Natural killer cell (primary cell): ENCODE results near the gene DUSP8. TPM values are rescaled to one million over a fixed set of nuclear protein-coding genes. Genes with fewer than 3 reads are reported as not detected.

Source experiments
- ATAC-seq, 3 donors: fragments of 150-1000 bp in 2 of 3; fragments of 200-7000 bp in 1 of 3; cut with Tn5 transposase; 1 replicate in 1 of 3; 2 replicates in 2 of 3; pipeline ENCODE4 v1.10.0; 2021; ENCODE audit warnings: mild to moderate bottlenecking in 2 of 3, moderate library complexity in 2 of 3
- DNase-seq, 2 donors: peaks; one replicate each; pipeline versions ENCODE4 v3.0.0 to v3.0.0-alpha.2; 2013 to 2021; ENCODE audit warnings: mixed read lengths in 1 of 2
- H3K27ac ChIP-seq: one replicate; pipeline ENCODE4 v1.5.1; 2013; ENCODE audit warnings: mild to moderate bottlenecking, low read length
- H3K27me3 ChIP-seq: one replicate; pipeline ENCODE4 v1.6.1; 2013; ENCODE audit warnings: low read length; ENCODE audit not compliant: control insufficient read depth, insufficient read depth
- H3K36me3 ChIP-seq: one replicate; pipeline ENCODE4 v1.6.1; 2013; ENCODE audit warnings: low read length; ENCODE audit not compliant: control insufficient read depth, insufficient read depth
- H3K4me1 ChIP-seq: one replicate; pipeline ENCODE4 v1.6.1; 2013; ENCODE audit warnings: low read length; ENCODE audit not compliant: control insufficient read depth, insufficient read depth
- H3K4me3 ChIP-seq: one replicate; pipeline ENCODE4 v1.5.1; 2013; ENCODE audit warnings: low read length
- H3K9me3 ChIP-seq: one replicate; pipeline ENCODE4 v1.6.1; 2013; ENCODE audit warnings: low read length; ENCODE audit not compliant: control insufficient read depth, insufficient read depth
- H3K27ac Mint-ChIP-seq, 2 donors: one replicate each; pipeline ENCODE4 v1.8.0; 2022; ENCODE audit warnings: mild to moderate bottlenecking in 2 of 2, mixed read lengths in 2 of 2, moderate library complexity in 1 of 2
- H3K27me3 Mint-ChIP-seq, 2 donors: one replicate each; pipeline ENCODE4 v1.8.0; 2022; ENCODE audit warnings: low read depth in 2 of 2, mixed read lengths in 2 of 2
- H3K36me3 Mint-ChIP-seq: one replicate; pipeline ENCODE4 v1.8.0; 2022; ENCODE audit warnings: mixed read lengths
- H3K4me1 Mint-ChIP-seq, 2 donors: one replicate each; pipeline ENCODE4 v1.8.0; 2022; ENCODE audit warnings: mixed read lengths in 2 of 2
- H3K4me3 Mint-ChIP-seq: one replicate; pipeline ENCODE4 v1.8.0; 2022; ENCODE audit warnings: mild to moderate bottlenecking, moderate library complexity, mixed read lengths
- H3K9me3 Mint-ChIP-seq, 2 donors: one replicate each; pipeline ENCODE4 v1.8.0; 2022; ENCODE audit warnings: mixed read lengths in 2 of 2
- CTCF ChIP-seq: fragments of 200-600 bp; IDR thresholded peaks from one replicate; pipeline ENCODE4 v1.8.0; 2022; ENCODE audit warnings: antibody characterized with exemption
- WGBS: methylation state at CpG from one replicate; pipeline ENCODE4 v1.1.7; 2013; ENCODE audit warnings: missing lambda C conversion rate; ENCODE audit not compliant: insufficient coverage; 5-methylcytosine and 5-hydroxymethylcytosine counted together
- intact Hi-C: fragments of 100-400 bp; cut with micrococcal nuclease; formaldehyde crosslinking; loops from one replicate; pipeline ENCODE4 v1.14.2; 2022
- total RNA-seq, 4 donors: library from RNA; stranded (reverse); fragments of 120-200 nt in 1 of 4; gene quantifications; one replicate each; pipeline versions ENCODE4 v1.2.3 to v1.2.4, GENCODE V29; 2013 to 2022

DUSP8 gene
- total RNA-seq, 3 donors from 2014 or later (not counting 1 experiment from before 2014, with no cell fraction given): 24.1 to 47.3 (median 38.4) TPM

- Histone ChIP-seq H3K4me1 (peaks cover 63% of the 10 kb centered on the region), H3K4me3 (no peak overlapping the region), H3K36me3 (no peaks in the 10 kb centered on the region), H3K9me3 (no peaks in the 10 kb centered on the region), H3K27me3 (peaks cover 9% of the 10 kb centered on the region), H3K27ac (no peak overlapping the region)
- no peak for ATAC-seq
- peaks cover 10 to 46% of the 10 kb centered on the region in 2 donors for H3K4me1 Mint-ChIP-seq
- intact Hi-C loops: loop anchor here (2.0 to 5.0 kb wide), 3 partner anchors 16 to 368 kb away; partner anchors contain the start of gene LSP1
- no peak for TF ChIP-seq CTCF
- H3K27me3 Mint-ChIP-seq: peaks cover 0 to 11% of the 10 kb centered on the region in 2 donors
- H3K27ac Mint-ChIP-seq: peak overlapping the region; percentile 70 to 89
- H3K36me3 Mint-ChIP-seq: no peaks in the 10 kb centered on the region
- DNase-seq: peak in 1 of 2 donors; percentile 20
- H3K4me3 Mint-ChIP-seq: peak overlapping the region; percentile 70
- 83% methylated on average over 8 of the region's 8 CpGs for WGBS
- no peaks in the 10 kb centered on the region for H3K9me3 Mint-ChIP-seq
Measured at GRCh38 chr11:1570531-1570895, 1.6 kb downstream of the DUSP8 start.

- Histone ChIP-seq H3K4me1 (peaks cover 63% of the 10 kb centered on the region), H3K27me3 (peaks cover 9% of the 10 kb centered on the region), H3K27ac (no peak overlapping the region), H3K36me3 (no peaks in the 10 kb centered on the region), H3K9me3 (no peaks in the 10 kb centered on the region), H3K4me3 (no peak overlapping the region)
- H3K27ac Mint-ChIP-seq: peak overlapping the region; percentile 70 to 89
- H3K27me3 Mint-ChIP-seq: peaks cover 0 to 12% of the 10 kb centered on the region in 2 donors
- H3K4me1 Mint-ChIP-seq: peaks cover 10 to 46% of the 10 kb centered on the region in 2 donors
- no peaks in the 10 kb centered on the region for H3K9me3 Mint-ChIP-seq
- no peak for TF ChIP-seq CTCF
- 90% methylated on average over 11 of the region's 11 CpGs for WGBS
- H3K36me3 Mint-ChIP-seq: no peaks in the 10 kb centered on the region
- ATAC-seq (no peak), DNase-seq (peak in 1 of 2 donors; percentile 17)
- peak overlapping the region; percentile 70 for H3K4me3 Mint-ChIP-seq
- intact Hi-C loops: loop anchor here (2.0 to 5.0 kb wide), 3 partner anchors 15 to 368 kb away; partner anchors contain the start of gene LSP1
Measured at GRCh38 chr11:1570001-1570453, 2.0 kb downstream of the DUSP8 start.

GRCh38 chr11:1569251-1569780, 2.8 kb downstream of the DUSP8 start:
- Histone ChIP-seq H3K27me3 (peaks cover 9% of the 10 kb centered on the region), H3K4me1 (peaks cover 62% of the 10 kb centered on the region), H3K4me3 (no peak overlapping the region), H3K36me3 (no peaks in the 10 kb centered on the region), H3K27ac (no peak overlapping the region), H3K9me3 (no peaks in the 10 kb centered on the region)
- H3K4me1 Mint-ChIP-seq: peaks cover 10 to 46% of the 10 kb centered on the region in 2 donors
- H3K4me3 Mint-ChIP-seq: peak overlapping the region; percentile 47
- DNase-seq (peak in 1 of 2 donors; percentile 34), ATAC-seq (no peak)
- intact Hi-C loops: no loop called here
- H3K27ac Mint-ChIP-seq: peak overlapping the region; percentile 70 to 89
- no peaks in the 10 kb centered on the region for H3K9me3 Mint-ChIP-seq
- WGBS: 80% methylated on average over 14 of the region's 14 CpGs
- no peaks in the 10 kb centered on the region for H3K36me3 Mint-ChIP-seq
- H3K27me3 Mint-ChIP-seq: peaks cover 0 to 13% of the 10 kb centered on the region in 2 donors
- TF ChIP-seq CTCF: no peak
